ENCODE results near the gene ULK2.

DNA sequence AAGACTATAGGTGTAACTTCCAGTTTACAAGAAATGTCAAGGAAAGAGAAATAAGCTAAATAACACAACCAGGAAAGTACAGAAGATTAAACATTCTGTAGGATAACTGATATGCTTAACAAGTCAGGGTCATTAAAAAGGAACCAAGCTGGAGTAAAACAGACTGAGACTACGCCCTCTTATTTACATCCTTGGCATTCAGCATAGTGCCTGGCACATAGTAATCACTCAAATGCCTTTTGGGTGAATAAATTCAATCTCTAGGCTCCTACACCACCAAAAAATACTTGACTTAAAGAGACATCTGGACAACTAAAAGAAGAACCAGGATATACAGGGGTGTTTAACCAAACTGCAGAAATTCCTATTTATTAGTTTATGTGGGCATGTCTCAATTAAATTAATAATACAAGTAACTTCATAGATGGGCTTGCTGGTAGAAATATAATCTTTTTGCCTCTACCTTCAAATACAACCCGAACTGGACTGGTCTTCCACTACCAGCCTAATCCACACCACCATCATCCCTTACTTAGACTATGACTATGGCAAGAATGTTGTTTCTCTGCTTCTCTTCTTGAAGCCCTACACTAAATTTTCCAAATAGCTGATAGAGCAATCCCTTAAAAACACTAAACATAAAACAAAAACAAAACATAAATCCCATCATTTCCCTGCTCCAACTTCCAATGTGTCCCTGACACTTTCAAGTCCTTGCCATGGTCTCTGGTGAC lies 47.7 kb upstream of the ULK2 start:
- TF ChIP-seq NRF1 (IDR thresholded peaks at IDR 0.05; ENCODE audit: low read depth, low read length), result no peak
- TF ChIP-seq SIN3A (IDR thresholded peaks at IDR 0.05; ENCODE audit: borderline replicate concordance, low read depth, low read length), result no peak
- TF ChIP-seq GABPA (IDR thresholded peaks at IDR 0.05; ENCODE audit: low read depth), result no peak
- TF ChIP-seq POLR2AphosphoS5 (IDR thresholded peaks at IDR 0.05; ENCODE audit: low read depth, low read length), result no peak
- TF ChIP-seq, protein P1, sequence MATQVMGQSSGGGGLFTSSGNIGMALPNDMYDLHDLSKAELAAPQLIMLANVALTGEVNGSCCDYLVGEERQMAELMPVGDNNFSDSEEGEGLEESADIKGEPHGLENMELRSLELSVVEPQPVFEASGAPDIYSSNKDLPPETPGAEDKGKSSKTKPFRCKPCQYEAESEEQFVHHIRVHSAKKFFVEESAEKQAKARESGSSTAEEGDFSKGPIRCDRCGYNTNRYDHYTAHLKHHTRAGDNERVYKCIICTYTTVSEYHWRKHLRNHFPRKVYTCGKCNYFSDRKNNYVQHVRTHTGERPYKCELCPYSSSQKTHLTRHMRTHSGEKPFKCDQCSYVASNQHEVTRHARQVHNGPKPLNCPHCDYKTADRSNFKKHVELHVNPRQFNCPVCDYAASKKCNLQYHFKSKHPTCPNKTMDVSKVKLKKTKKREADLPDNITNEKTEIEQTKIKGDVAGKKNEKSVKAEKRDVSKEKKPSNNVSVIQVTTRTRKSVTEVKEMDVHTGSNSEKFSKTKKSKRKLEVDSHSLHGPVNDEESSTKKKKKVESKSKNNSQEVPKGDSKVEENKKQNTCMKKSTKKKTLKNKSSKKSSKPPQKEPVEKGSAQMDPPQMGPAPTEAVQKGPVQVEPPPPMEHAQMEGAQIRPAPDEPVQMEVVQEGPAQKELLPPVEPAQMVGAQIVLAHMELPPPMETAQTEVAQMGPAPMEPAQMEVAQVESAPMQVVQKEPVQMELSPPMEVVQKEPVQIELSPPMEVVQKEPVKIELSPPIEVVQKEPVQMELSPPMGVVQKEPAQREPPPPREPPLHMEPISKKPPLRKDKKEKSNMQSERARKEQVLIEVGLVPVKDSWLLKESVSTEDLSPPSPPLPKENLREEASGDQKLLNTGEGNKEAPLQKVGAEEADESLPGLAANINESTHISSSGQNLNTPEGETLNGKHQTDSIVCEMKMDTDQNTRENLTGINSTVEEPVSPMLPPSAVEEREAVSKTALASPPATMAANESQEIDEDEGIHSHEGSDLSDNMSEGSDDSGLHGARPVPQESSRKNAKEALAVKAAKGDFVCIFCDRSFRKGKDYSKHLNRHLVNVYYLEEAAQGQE (IDR thresholded peaks at IDR 0.05; ENCODE audit: low read depth, low read length), result no peak
- TF ChIP-seq, protein P2, sequence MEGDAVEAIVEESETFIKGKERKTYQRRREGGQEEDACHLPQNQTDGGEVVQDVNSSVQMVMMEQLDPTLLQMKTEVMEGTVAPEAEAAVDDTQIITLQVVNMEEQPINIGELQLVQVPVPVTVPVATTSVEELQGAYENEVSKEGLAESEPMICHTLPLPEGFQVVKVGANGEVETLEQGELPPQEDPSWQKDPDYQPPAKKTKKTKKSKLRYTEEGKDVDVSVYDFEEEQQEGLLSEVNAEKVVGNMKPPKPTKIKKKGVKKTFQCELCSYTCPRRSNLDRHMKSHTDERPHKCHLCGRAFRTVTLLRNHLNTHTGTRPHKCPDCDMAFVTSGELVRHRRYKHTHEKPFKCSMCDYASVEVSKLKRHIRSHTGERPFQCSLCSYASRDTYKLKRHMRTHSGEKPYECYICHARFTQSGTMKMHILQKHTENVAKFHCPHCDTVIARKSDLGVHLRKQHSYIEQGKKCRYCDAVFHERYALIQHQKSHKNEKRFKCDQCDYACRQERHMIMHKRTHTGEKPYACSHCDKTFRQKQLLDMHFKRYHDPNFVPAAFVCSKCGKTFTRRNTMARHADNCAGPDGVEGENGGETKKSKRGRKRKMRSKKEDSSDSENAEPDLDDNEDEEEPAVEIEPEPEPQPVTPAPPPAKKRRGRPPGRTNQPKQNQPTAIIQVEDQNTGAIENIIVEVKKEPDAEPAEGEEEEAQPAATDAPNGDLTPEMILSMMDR (IDR thresholded peaks at IDR 0.05), result no peak
- TF ChIP-seq, protein P3, sequence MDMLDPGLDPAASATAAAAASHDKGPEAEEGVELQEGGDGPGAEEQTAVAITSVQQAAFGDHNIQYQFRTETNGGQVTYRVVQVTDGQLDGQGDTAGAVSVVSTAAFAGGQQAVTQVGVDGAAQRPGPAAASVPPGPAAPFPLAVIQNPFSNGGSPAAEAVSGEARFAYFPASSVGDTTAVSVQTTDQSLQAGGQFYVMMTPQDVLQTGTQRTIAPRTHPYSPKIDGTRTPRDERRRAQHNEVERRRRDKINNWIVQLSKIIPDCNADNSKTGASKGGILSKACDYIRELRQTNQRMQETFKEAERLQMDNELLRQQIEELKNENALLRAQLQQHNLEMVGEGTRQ (IDR thresholded peaks at IDR 0.05; ENCODE audit: borderline replicate concordance, low read depth, low read length), result no peak
- TF ChIP-seq FOSL2 (IDR thresholded peaks at IDR 0.05; ENCODE audit: borderline replicate concordance, low read depth), result no peak
- TF ChIP-seq RXRA (IDR thresholded peaks at IDR 0.05; ENCODE audit: borderline replicate concordance, low read depth), result no peak
- no peak for TF ChIP-seq JUND (IDR thresholded peaks at IDR 0.05)
- TF ChIP-seq EZH2phosphoT487 (IDR thresholded peaks at IDR 0.05; ENCODE audit: borderline replicate concordance, low read depth), result no peak

Data from SK-N-SH (cell line).